Gastroesophageal sphincter (tissue), 3 donors: ENCODE data around the gene CD300H.

Source experiments
- POLR2A ChIP-seq, 2 donors: fragments of 450-650 bp; IDR thresholded peaks; one replicate each; pipeline ENCODE4 v1.6.1; 2017; ENCODE audit warnings: antibody characterized with exemption in 2 of 2, mild to moderate bottlenecking in 2 of 2, moderate library complexity in 1 of 2
- POLR2AphosphoS5 ChIP-seq: sonication (generic); formaldehyde crosslinking; IDR thresholded peaks from one replicate; pipeline ENCODE4 v1.6.1; 2017; ENCODE audit warnings: antibody characterized with exemption
- TF ChIP-seq, protein P1 (sequence below), 4 experiments: fragments of 200-600 bp in 2 of 4; fragments of 450-650 bp in 2 of 4; sonication (generic) in 1 of 4; IDR thresholded peaks; one replicate each; pipeline ENCODE4 v1.5.1; 2017 to 2019; ENCODE audit warnings: antibody characterized with exemption in 4 of 4, mild to moderate bottlenecking in 2 of 4, moderate library complexity in 2 of 4

DNA sequence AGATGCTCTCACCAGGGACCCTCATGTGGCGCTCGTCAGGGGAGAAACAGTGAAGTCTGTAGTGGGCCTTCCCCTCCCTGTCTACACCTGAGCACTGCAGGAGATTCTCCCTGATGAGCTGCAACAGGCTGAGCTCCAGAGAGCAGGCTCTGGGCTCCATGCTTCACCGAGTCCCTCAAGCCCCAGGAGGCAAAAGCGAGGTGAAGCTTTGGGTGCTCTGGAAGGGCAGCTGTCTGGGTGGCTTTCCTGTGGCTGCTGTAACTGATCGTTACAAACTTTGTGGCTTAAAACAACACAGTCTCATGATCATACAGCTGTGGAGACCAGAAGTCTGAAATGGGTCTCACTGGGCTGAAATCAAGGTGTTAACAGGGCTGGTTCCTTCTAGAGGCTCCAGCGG is 36.9 kb upstream of the CD300H start:
- no peak for TF ChIP-seq POLR2A (IDR thresholded peaks at IDR 0.05)
- TF ChIP-seq, protein P1, sequence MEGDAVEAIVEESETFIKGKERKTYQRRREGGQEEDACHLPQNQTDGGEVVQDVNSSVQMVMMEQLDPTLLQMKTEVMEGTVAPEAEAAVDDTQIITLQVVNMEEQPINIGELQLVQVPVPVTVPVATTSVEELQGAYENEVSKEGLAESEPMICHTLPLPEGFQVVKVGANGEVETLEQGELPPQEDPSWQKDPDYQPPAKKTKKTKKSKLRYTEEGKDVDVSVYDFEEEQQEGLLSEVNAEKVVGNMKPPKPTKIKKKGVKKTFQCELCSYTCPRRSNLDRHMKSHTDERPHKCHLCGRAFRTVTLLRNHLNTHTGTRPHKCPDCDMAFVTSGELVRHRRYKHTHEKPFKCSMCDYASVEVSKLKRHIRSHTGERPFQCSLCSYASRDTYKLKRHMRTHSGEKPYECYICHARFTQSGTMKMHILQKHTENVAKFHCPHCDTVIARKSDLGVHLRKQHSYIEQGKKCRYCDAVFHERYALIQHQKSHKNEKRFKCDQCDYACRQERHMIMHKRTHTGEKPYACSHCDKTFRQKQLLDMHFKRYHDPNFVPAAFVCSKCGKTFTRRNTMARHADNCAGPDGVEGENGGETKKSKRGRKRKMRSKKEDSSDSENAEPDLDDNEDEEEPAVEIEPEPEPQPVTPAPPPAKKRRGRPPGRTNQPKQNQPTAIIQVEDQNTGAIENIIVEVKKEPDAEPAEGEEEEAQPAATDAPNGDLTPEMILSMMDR (IDR thresholded peaks at IDR 0.05) = no peak
- no peak for TF ChIP-seq POLR2AphosphoS5
